Common myeloid progenitor, CD34-positive (primary cell): Measurements from ENCODE around the gene CDH13.

ENCODE experiments used
- CTCF ChIA-PET: fragments of 350-600 bp; sonication (Branson Sonifier 250); formaldehyde crosslinking; loops from one replicate; lab custom pipeline; 2021; ENCODE audit warnings: antibody characterized with exemption; lab: Charles Lee
- POLR2A ChIA-PET: fragments of 350-600 bp; sonication (Branson Sonifier 250); formaldehyde crosslinking; loops from one replicate; lab custom pipeline; 2021; ENCODE audit warnings: antibody characterized with exemption; lab: Charles Lee
- DNase-seq, 3 donors: peaks; one replicate each; pipeline versions ENCODE4 v3.0.0 to v3.0.0-alpha.2; 2013
- H3K27ac ChIP-seq, 2 experiments: 1 replicate in 1 of 2; 2 replicates in 1 of 2; pipeline ENCODE4 v1.7.0; 2013; ENCODE audit warnings: inconsistent platforms in 2 of 2, low read length in 2 of 2, mild to moderate bottlenecking in 2 of 2, low read depth in 1 of 2, moderate library complexity in 1 of 2; ENCODE audit not compliant: severe bottlenecking in 2 of 2, insufficient read depth in 1 of 2, poor library complexity in 1 of 2
- H3K27me3 ChIP-seq, 5 experiments: replicated peaks in 2 of 5; 1 replicate in 3 of 5; 2 replicates in 2 of 5; pipeline versions ENCODE4 v1.6.1 to v1.7.0; 2013; ENCODE audit warnings: low read length in 4 of 5, mild to moderate bottlenecking in 2 of 5, moderate library complexity in 2 of 5, inconsistent platforms in 1 of 5; ENCODE audit not compliant: insufficient read depth in 5 of 5, control insufficient read depth in 4 of 5
- H3K36me3 ChIP-seq, 4 experiments: 1 replicate in 2 of 4; 2 replicates in 2 of 4; pipeline versions ENCODE4 v1.6.1 to v1.7.0; 2013; ENCODE audit warnings: low read length in 3 of 4, control low read depth in 1 of 4, mild to moderate bottlenecking in 1 of 4; ENCODE audit not compliant: control insufficient read depth in 4 of 4, insufficient read depth in 4 of 4
- H3K4me1 ChIP-seq, 4 experiments: 1 replicate in 3 of 4; 2 replicates in 1 of 4; pipeline versions ENCODE4 v1.6.1 to v1.7.1; 2013; ENCODE audit warnings: low read length in 3 of 4, mild to moderate bottlenecking in 3 of 4, control low read depth in 1 of 4, inconsistent platforms in 1 of 4, moderate library complexity in 1 of 4; ENCODE audit not compliant: control insufficient read depth in 4 of 4, insufficient read depth in 4 of 4; ENCODE audit errors: control extremely low read depth in 1 of 4
- H3K4me3 ChIP-seq, 7 experiments: 1 replicate in 4 of 7; 2 replicates in 3 of 7; pipeline versions ENCODE4 v1.5.1 to v1.7.0; 2013; ENCODE audit warnings: mild to moderate bottlenecking in 7 of 7, low read length in 6 of 7, moderate library complexity in 6 of 7, inconsistent platforms in 2 of 7, low read depth in 2 of 7, control low read depth in 1 of 7; ENCODE audit not compliant: insufficient read depth in 4 of 7, control insufficient read depth in 1 of 7; ENCODE audit errors: extremely low read depth in 1 of 7
- H3K9me3 ChIP-seq, 5 experiments: 1 replicate in 4 of 5; 2 replicates in 1 of 5; pipeline versions ENCODE4 v1.6.1 to v1.7.1; 2013; ENCODE audit warnings: low read length in 4 of 5, mild to moderate bottlenecking in 2 of 5, inconsistent platforms in 1 of 5, low read depth in 1 of 5, moderate library complexity in 1 of 5; ENCODE audit not compliant: control insufficient read depth in 4 of 5, insufficient read depth in 2 of 5; ENCODE audit errors: control extremely low read depth in 1 of 5
- WGBS: methylation state at CpG from one replicate; pipeline ENCODE4 v1.1.5; 2013; ENCODE audit not compliant: insufficient coverage; 5-methylcytosine and 5-hydroxymethylcytosine counted together

CDH13 gene

DNA sequence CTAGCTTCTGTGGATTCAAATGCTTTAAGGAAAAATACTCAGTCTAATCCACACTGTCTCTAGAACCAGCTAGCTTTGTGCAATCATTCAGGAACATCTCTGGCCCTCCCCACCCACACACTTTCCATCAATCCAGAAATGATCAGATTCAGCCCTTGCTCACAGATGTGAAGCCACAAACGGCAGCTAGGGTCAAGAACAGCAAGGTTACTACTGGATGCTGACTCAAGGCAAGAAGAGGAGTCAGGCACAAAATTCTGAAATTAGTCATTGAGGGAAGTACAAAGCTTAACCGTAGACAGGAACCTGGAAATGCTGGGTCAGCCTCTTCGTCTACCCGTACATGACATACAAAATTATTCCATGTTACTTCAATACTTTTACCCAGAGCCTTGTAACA is 174.6 kb downstream of the CDH13 start:
- peaks cover 0 to 4% (median 0%) of the 10 kb centered on the region in 5 experiments for H3K27me3 ChIP-seq
- H3K36me3 ChIP-seq, result no peaks in the 10 kb centered on the region
- ChIA-PET CTCF (no interaction called here), POLR2A (no interaction called here)
- H3K4me3 ChIP-seq, result no peak overlapping the region
- H3K27ac ChIP-seq, result no peak overlapping the region
- no peak for DNase-seq
- WGBS, result 71% methylated on average over 2 of the region's 4 CpGs
- H3K4me1 ChIP-seq, result no peaks in the 10 kb centered on the region
- H3K9me3 ChIP-seq, result no peaks in the 10 kb centered on the region

GRCh38 chr16:82805866-82806265 is 179.1 kb downstream of the CDH13 start:
- no peaks in the 10 kb centered on the region for H3K4me1 ChIP-seq
- POLR2A ChIA-PET, result no interaction called here
- H3K27ac ChIP-seq, result no peak overlapping the region
- 100% methylated on average over 1 of the region's 1 CpG for WGBS
- no peak for DNase-seq
- CTCF ChIA-PET, result no interaction called here
- H3K27me3 ChIP-seq, result peaks cover 0 to 18% (median 0%) of the 10 kb centered on the region in 5 experiments
- no peak overlapping the region for H3K4me3 ChIP-seq
- H3K36me3 ChIP-seq, result no peaks in the 10 kb centered on the region
- H3K9me3 ChIP-seq, result no peaks in the 10 kb centered on the region

DNA sequence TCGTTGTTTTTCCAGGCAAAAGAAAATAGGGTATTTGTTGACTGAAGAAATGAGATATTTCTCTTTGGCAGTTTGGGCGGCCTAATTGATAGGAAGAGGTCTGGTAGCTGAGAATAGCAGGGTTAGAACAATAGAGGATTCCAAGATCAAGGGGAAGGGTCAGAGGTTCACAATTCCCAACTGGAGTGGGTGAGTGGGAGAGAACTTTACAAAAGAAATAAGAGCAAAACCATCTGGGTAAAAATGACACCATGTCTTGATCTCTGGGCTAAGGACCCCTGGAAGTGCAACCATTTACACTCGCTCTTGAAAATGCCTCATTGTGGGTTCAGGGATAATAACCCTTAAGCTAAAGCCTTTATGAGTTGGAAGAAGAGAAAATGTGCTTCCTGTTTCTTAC is 180.5 kb downstream of the CDH13 start:
- H3K27me3 ChIP-seq, result peaks cover 0 to 24% (median 0%) of the 10 kb centered on the region in 5 experiments
- H3K4me3 ChIP-seq, result no peak overlapping the region
- WGBS, result 30% methylated on average over 2 of the region's 3 CpGs
- ChIA-PET POLR2A (no interaction called here), CTCF (no interaction called here)
- no peaks in the 10 kb centered on the region for H3K36me3 ChIP-seq
- DNase-seq, result no peak
- no peak overlapping the region for H3K27ac ChIP-seq
- H3K9me3 ChIP-seq, result no peaks in the 10 kb centered on the region
- H3K4me1 ChIP-seq, result no peaks in the 10 kb centered on the region

DNA sequence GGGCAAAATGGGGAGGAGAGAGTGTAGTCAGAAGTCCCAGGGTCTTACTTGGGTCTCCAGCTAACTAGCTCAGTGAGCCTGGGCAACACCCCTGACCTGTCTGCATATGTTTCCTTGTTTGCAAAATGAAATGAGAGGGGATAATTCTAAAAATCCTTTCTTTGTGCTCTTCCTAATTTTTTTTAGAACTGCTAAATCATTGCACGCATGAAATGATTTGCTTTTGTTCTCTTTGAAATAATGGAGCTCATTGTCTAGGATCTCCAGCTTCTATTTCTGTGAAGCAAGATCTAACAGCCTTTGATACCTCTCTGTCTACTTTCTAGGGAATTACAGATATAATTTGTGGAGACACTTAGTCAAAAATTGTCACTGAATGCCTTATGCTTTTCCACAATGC is 181.3 kb downstream of the CDH13 start:
- Histone ChIP-seq H3K36me3 (no peaks in the 10 kb centered on the region), H3K9me3 (no peaks in the 10 kb centered on the region), H3K4me3 (no peak overlapping the region), H3K4me1 (no peaks in the 10 kb centered on the region), H3K27ac (no peak overlapping the region), H3K27me3 (peaks cover 0 to 26% (median 0%) of the 10 kb centered on the region in 5 experiments)
- CTCF ChIA-PET, result no interaction called here
- POLR2A ChIA-PET, result no interaction called here
- DNase-seq, result no peak
- no CpG with 5 or more reads among the region's 1 CpG for WGBS

- ChIA-PET CTCF (no interaction called here), POLR2A (no interaction called here)
- H3K36me3 ChIP-seq, result no peaks in the 10 kb centered on the region
- no peaks in the 10 kb centered on the region for H3K4me1 ChIP-seq
- H3K9me3 ChIP-seq, result no peaks in the 10 kb centered on the region
- H3K4me3 ChIP-seq, result no peak overlapping the region
- peaks cover 0 to 26% (median 0%) of the 10 kb centered on the region in 5 experiments for H3K27me3 ChIP-seq
- DNase-seq, result no peak
- no peak overlapping the region for H3K27ac ChIP-seq
- WGBS, result 78% methylated on average over 6 of the region's 6 CpGs
Observed at GRCh38 chr16:82810077-82810476, 183.3 kb downstream of the CDH13 start.

DNA sequence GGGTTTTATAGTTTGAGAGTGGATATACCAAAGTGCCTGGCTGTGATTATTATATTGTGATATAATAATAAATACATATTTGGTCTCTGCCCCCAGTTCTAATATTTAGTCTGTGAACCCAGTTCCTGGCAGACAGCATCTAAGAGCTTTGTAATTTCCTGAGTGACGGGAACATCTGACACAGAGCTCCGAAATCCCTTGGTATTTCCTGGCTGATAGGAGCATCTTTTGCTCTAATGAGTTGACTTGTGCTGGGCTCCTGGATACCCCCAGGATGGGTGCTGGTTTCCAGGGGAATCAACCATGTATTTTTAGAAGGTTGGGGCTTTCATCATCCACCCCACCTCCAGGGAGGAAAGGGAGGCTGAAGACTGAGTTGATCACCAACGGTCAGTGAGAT is 187.3 kb downstream of the CDH13 start:
- no peak overlapping the region for H3K27ac ChIP-seq
- H3K9me3 ChIP-seq, result no peaks in the 10 kb centered on the region
- no peak overlapping the region for H3K4me3 ChIP-seq
- no peaks in the 10 kb centered on the region for H3K36me3 ChIP-seq
- CTCF ChIA-PET, result no interaction called here
- POLR2A ChIA-PET, result no interaction called here
- no peak for DNase-seq
- WGBS, result 100% methylated on average over 1 of the region's 3 CpGs
- H3K4me1 ChIP-seq, result no peaks in the 10 kb centered on the region
- peaks cover 0 to 16% (median 0%) of the 10 kb centered on the region in 5 experiments for H3K27me3 ChIP-seq

GRCh38 chr16:82819286-82819685 is 192.5 kb downstream of the CDH13 start:
- POLR2A ChIA-PET, result no interaction called here
- Histone ChIP-seq H3K27ac (no peak overlapping the region), H3K9me3 (no peaks in the 10 kb centered on the region), H3K4me1 (no peaks in the 10 kb centered on the region), H3K4me3 (no peak overlapping the region), H3K27me3 (no peaks in the 10 kb centered on the region), H3K36me3 (no peaks in the 10 kb centered on the region)
- CTCF ChIA-PET, result no interaction called here
- DNase-seq, result no peak
